Panc1 (cell line): Measurements from ENCODE around the gene TAF6. TPM values are rescaled to one million over a fixed set of nuclear protein-coding genes. Genes with fewer than 3 reads are reported as not detected.

Experiments
- ATAC-seq: fragments of 200-7000 bp; cut with Tn5 transposase; 2 replicates; pipeline ENCODE4 v1.9.1; 2020; ENCODE audit warnings: mild to moderate bottlenecking, moderate library complexity
- BruUV-seq: library from RNA; stranded (reverse); fragments of 400-500 nt; replicated peaks from 2 replicates; lab custom pipeline; 2021; lab: Mats Ljungman, UMichigan
- CTCF ChIA-PET: fragments of 300-600 bp; sonication (Branson Sonifier 250); formaldehyde crosslinking; loops from one replicate; lab custom pipeline; 2022; ENCODE audit warnings: antibody characterized with exemption; lab: Charles Lee
- POLR2A ChIA-PET: fragments of 300-600 bp; sonication (Branson Sonifier 250); formaldehyde crosslinking; loops from one replicate; lab custom pipeline; 2022; ENCODE audit warnings: antibody characterized with exemption; lab: Charles Lee
- DNase-seq: peaks from one replicate; pipeline ENCODE4 v3.0.0-alpha.2; 2010; ENCODE audit warnings: low read depth, low spot score
- H3K27ac ChIP-seq: 2 replicates; pipeline ENCODE4 v1.5.1; 2011; ENCODE audit warnings: mild to moderate bottlenecking, low read length, inconsistent platforms
- H3K27me3 ChIP-seq: fragments of 200-500 bp; sonication (Bioruptor generic); 2 replicates; pipeline ENCODE4 v1.6.0; 2014; ENCODE audit warnings: low read length, inconsistent platforms; ENCODE audit not compliant: control insufficient read depth, insufficient read depth
- H3K36me3 ChIP-seq: fragments of 200-500 bp; sonication (Bioruptor generic); 2 replicates; pipeline ENCODE4 v1.5.1; 2014; ENCODE audit warnings: inconsistent platforms, mild to moderate bottlenecking, low read length, moderate library complexity; ENCODE audit not compliant: control insufficient read depth, insufficient read depth
- H3K4me1 ChIP-seq: 2 replicates; pipeline ENCODE4 v1.5.1; 2011; ENCODE audit warnings: inconsistent platforms, mild to moderate bottlenecking, low read length, moderate library complexity; ENCODE audit not compliant: control insufficient read depth, insufficient read depth
- H3K4me3 ChIP-seq, 2 experiments: 2 replicates each; pipeline ENCODE4 v1.5.1; 2011 to 2012; ENCODE audit warnings: low read depth in 2 of 2, low read length in 2 of 2, mild to moderate bottlenecking in 2 of 2, inconsistent platforms in 1 of 2, moderate library complexity in 1 of 2
- H3K9me3 ChIP-seq: fragments of 200-500 bp; sonication (Bioruptor generic); 2 replicates; pipeline ENCODE4 v1.5.1; 2014; ENCODE audit warnings: low read depth, mild to moderate bottlenecking, inconsistent platforms, low read length, moderate library complexity; ENCODE audit not compliant: control insufficient read depth, insufficient read depth
- CTCF ChIP-seq: fragments of 450-650 bp; IDR thresholded peaks from 2 replicates; pipeline ENCODE4 v1.5.1; 2017; ENCODE audit warnings: mild to moderate bottlenecking
- POLR2AphosphoS5 ChIP-seq: IDR thresholded peaks from 2 replicates; pipeline ENCODE4 v1.6.1; 2012; ENCODE audit warnings: mild to moderate bottlenecking, low read depth, low read length, moderate library complexity
- REST ChIP-seq, 2 experiments: IDR thresholded peaks; 2 replicates each; pipeline ENCODE4 v1.6.1; 2011 to 2012; ENCODE audit warnings: low read depth in 2 of 2, control low read depth in 1 of 2, low read length in 1 of 2, mild to moderate bottlenecking in 1 of 2, moderate library complexity in 1 of 2; ENCODE audit not compliant: insufficient read depth in 1 of 2
- SIN3A ChIP-seq: IDR thresholded peaks from 2 replicates; pipeline ENCODE4 v1.6.1; 2012; ENCODE audit warnings: low read depth, mild to moderate bottlenecking, low read length, moderate library complexity, borderline replicate concordance; ENCODE audit not compliant: insufficient read depth
- TCF7L2 ChIP-seq: IDR thresholded peaks from 2 replicates; pipeline ENCODE4 v1.6.1; 2011; ENCODE audit warnings: mild to moderate bottlenecking, low read depth, low read length, inconsistent platforms
- in situ Hi-C: cut with HindIII; loops from 2 replicates; pipeline ENCODE4 v1.10.0; 2016; ENCODE audit warnings: low sequenced_read_pairs, low pct_unique_long_range_greater_than_20kb
- intact Hi-C: fragments of 100-400 bp; cut with micrococcal nuclease; formaldehyde crosslinking; loops from one replicate; pipeline ENCODE4 v1.10.0; 2022; ENCODE audit not compliant: unreplicated experiment
- total RNA-seq: library from RNA; stranded (reverse); gene quantifications from one replicate; pipeline ENCODE4 v1.2.1, GENCODE V29; 2021; ENCODE audit not compliant: unreplicated experiment

The TAF6 gene
- total RNA-seq, 1 experiment from 2014 or later: 92.3 TPM

- CTCF ChIA-PET: no interaction called here
- no peak for TF ChIP-seq CTCF
- DNase-seq (no peak), ATAC-seq (no peak)
- no TSS peak for BruUV-seq
- in situ Hi-C loops (no loop called here), intact Hi-C loops (no loop called here)
- Histone ChIP-seq H3K27ac (no peak overlapping the region), H3K9me3 (no peaks in the 10 kb centered on the region), H3K4me3 (no peak overlapping the region), H3K4me1 (peaks cover 5% of the 10 kb centered on the region), H3K27me3 (no peaks in the 10 kb centered on the region), H3K36me3 (no peaks in the 10 kb centered on the region; the same call in 1 of the 2 replicates)
- POLR2A ChIA-PET: no interaction called here
Observed at GRCh38 chr7:100105534-100105933, 13.6 kb downstream of the TAF6 start.

- peak overlapping the region; percentile 90 for H3K27ac ChIP-seq
- no peak for TF ChIP-seq POLR2AphosphoS5
- TF ChIP-seq SIN3A: no peak
- no peak for TF ChIP-seq TCF7L2
- no peak for TF ChIP-seq CTCF
- no peak for TF ChIP-seq REST (IDR thresholded peaks at IDR 0.05; ENCODE audit: insufficient read depth in 1 of 2, low read depth in 2 of 2, low read length in 1 of 2)
- H3K36me3 ChIP-seq: peaks cover 18% of the 10 kb centered on the region
- ChIA-PET POLR2A (interaction anchor here (0.6 to 1.0 kb wide), 3 partner anchors 17 to 951 kb away, joined by 3 read pairs; no protein-coding TSS in a partner anchor), CTCF (interaction anchor here (1.3 kb wide), 1 partner anchor 9 kb away, joined by 4 read pairs; no protein-coding TSS in a partner anchor)
- H3K4me3 ChIP-seq: peak overlapping the region; percentile 82 to 89
- in situ Hi-C loops (no loop called here), intact Hi-C loops (no loop called here)
- no peak for ATAC-seq
- no peak for DNase-seq
- no TSS peak for BruUV-seq
- H3K4me1 ChIP-seq: peaks cover 15% of the 10 kb centered on the region
- H3K27me3 ChIP-seq: no peaks in the 10 kb centered on the region
- H3K9me3 ChIP-seq: no peaks in the 10 kb centered on the region
Observed at GRCh38 chr7:100102950-100103840, 16.0 kb downstream of the TAF6 start.
